ENCODE measurements around the gene SLC7A8.
"Not testable (repeated sequence)": the region's sequence is repeated elsewhere in the genome, so short reads cannot be mapped to it uniquely, and the experiment has no call there.

Gene SLC7A8

DNA sequence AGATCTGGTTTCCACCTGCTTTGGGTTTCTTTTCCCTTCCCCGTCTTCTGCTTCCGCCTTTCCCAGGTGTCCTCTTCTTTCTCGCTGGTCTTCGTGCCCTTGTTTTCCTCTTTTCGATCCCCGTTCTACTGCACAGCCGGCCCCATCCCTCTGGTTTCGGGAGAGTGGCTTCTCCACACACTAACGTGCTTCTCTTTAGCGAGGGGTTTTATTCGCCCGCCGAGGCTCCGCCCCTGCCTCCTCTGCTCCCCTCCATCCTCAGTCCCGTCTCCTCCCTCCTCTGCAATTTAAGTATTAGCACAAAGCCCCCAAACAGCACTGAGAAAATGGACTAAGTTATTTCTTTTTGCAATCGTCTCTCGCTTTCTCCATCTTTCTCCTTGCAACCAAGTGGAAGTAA is at the start of gene SLC7A8:
Gene SLC7A8, minus strand, starts transcription at position 182 of the 400 bp plus-strand sequence. CDS start 746 bp downstream, outside the sequence.
- peak; percentile 83 for DNase-seq

DNA sequence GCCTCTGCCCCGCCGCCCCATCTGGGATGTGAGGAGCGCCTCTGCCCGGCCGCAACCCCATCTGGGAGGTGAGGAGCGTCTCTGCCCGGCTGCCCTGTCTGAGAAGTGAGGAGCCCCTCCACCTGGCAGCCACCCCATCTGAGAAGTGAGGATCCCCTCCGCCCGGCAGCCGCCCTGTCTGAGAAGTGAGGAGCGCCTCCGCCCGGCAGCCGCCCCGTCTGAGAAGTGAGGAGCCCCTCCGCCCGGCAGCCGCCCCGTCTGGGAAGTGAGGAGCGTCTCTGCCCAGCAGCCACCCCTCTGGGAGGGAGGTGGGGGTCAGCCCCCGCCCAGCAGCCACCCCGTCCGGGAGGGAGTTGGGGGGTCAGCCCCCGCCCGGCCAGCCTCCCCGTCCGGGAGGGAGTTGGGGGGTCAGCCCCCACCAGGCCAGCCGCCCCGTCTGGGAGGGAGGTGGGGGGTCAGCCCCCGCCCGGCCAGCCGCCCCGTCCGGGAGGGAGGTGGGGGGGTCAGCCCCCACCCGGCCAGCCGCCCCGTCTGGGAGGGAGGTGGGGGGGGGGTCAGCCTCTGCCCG is 48.9 kb upstream of the SLC7A8 start:
- DNase-seq = not testable (repeated sequence)

DNA sequence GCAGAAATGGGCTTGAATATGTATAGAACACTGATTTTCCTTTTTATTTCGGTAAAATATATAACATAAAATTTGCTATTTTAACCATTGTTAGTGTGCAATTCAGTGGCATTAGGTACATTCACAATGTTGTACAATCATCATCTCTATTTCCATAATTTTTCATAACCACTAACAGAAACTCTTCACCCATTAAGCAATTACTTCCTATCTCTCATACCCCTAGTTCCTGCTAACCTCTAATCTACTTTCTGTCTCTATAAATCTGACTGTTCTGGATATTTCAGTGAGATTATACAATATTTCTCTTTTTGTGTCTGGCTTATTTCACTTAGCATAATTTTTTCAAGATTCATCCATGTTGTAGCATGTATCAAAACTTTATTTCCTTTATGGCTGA is 45.4 kb upstream of the SLC7A8 start:
- no peak for DNase-seq

DNA sequence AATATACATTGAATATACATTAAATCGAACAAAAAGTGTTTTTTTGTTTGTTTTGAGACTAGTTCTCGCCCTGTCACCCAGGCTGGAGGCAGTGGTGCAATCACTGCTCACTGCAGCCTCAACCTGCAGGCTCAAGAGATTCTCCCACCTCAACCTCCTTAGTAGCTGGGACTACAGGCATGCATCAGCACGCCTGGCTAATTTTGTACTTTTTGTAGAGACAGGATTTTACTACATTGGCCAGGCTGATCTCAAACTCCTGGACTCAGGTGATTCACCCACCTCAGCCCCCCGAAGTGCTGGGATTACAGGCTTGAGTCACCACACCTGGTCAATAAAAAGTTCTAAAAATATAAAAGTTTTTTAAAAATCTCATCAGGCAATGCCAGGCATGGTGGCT is 44.1 kb upstream of the SLC7A8 start:
- no peak for DNase-seq

DNA sequence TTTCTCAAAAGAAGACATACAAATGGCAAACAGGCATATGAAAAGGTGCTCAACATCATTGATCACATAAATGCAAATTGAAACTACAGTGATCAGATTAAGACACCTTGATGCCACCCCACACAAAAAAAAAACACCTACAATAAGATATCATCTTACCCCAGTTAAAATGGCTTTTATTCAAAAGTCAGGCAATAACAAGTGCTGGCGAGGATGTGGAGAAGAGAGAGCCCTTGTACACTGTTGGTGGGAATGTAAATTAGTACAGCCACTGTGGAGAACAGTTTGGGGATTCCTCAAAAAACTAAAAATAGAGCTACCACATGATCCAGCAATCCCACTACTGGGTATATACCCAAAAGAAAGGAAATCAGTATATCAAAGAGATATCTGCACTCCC is 41.5 kb upstream of the SLC7A8 start:
- DNase-seq = not testable (repeated sequence)

DNA sequence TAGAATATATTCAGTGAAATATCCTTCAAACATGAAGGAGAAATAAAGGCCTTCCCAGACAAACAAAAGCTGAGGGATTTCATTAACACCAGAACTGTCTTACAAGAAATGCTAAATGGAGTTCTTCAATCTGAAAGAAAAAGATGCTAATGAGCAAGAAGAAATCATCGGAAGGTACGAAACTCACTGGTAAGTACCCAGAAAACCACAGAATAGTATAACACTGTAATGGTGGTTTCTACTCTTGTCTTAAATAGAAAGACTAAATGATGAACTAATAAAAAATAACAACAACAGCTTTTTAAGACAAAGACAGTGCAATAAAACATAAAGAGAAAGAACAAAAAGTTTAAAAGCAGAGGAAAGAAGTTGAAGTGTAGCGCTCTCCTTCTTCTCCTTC is 35.6 kb upstream of the SLC7A8 start:
- no peak for DNase-seq

DNA sequence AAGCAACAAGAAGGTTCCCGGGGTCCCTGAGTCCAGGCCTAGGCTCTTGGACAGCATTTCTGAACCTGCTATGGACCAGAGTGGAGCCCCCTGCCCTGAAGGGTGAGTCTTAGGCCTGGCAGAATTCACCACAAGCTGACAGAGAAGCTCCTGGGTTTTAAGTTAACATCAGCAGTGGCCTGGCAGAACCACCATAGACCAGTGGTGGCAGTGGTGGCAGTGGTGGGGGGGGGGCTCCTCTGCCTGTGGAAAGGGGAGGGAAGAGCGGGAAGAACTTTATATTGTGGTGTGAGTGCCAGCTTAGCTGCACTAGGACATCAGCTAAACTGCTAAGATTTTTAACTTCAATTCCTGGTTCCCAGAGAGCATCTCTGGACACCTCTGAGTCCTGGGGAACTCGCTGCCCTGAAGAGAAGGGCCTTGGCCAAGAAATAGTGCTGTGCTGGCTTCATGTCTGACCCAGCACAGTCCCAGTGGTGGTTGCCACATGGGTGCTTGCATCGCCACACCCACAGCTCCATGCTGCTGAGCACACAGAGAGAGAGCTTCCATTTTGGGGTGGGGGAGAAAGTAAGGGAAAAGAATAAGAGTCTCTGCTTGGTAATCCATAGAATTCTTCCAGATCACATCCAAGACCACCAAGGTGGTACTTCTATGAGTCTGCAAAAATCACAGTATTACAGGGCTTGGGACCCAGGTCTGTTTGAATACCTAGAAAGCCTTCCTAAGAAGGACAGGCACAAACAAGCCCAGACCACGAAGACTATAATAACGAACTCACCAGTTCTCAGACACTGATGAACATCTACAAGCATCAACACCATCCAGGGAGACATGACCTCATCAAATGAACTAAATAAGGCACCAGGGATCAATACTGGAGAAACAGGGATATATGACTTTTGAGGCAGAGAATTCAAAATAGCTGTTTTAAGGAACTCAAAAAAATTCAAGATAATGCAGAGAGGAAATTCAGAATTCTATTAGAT is 33.9 kb upstream of the SLC7A8 start:
- no peak for DNase-seq

DNA sequence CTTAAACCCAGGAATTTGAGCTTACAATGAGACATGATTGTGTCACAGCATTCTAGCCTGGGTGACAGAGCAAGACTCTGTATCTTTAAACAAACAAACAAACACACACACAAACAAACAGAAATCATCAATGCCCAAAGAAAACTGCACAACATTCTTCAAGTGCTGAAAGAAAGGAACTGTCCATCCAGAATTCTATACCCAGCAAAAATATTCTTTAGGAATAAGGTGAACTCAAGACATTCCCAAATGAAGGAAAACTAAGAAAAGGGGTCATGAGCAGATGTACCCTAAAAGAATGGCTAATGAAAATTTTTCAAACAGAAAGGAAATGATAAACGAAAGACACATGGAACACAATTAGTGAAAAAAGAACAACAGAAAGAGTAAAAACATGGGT is 32.0 kb upstream of the SLC7A8 start:
- no peak for DNase-seq

DNA sequence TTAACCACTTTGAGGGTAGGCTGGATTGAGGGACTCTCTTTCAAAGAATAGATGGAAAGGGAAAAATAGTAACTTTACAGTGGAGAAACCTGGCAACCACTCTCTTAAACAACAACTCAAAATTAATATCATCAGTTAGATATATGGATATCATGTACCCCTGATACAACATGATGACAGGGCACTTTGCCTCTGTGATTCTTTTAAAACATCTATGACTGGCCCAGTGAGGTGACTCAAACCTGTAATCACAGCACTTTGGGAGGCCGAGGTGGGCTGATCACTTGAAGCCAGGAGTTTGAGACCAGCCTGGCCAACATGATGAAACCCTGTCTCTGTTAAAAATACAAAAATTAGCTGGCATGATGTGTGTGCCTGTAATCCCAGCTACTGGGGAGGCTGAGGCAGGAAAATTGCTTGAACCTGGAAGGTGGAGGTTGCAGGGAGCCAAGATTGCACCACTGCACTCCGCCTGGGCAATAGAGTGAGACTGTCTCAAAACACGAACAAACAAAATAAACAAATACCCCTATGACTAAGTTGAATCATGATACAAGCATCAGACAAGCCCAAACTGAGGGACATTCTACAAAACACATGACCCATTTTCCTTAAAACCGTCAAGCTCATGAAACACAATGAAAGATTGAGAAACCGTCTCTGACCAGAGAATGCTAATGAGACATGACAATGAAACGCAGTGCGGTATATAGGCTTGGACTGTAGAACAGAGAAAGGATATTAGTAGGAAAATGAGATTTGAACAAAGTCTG is 26.4 kb upstream of the SLC7A8 start:
- no peak for DNase-seq

DNA sequence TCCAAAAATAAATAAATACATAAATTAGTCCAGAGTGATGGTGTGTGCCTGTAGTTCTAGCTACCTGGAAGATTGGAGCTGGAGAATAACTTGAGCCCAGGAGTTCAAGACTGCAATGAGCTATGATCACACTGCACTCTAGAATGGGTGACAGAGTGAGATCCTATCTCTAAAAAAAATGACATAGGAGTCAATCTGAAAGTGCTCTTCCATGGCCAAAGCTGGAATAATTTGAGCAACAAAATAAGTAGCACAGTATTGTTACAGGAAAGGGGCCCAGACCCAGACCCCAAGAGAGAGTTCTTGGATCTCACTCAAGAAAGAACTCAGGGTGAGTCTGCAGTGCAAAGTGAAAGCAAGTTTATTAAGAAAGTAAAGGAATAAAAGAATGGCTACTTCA is 24.9 kb upstream of the SLC7A8 start:
- DNase-seq = no peak

DNA sequence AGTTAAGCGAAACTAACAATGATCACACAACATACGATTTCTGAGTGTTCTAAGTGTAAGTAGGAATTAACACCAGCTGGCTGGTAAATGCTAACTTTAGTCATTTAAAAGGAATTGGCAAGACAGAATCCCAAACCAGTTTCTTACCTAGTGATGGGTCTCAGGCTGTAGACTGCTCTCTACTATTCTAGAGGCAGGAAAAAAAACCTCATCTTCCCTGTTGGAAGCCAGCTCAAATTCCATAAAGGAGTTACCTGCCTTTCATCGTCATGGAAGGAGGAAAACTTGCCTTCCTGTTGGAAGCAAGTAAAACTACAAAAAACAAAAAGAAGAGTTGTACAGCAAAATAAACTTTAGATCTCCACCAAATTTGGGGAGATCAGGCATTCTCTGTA is 23.7 kb upstream of the SLC7A8 start:
- DNase-seq = no peak

DNA sequence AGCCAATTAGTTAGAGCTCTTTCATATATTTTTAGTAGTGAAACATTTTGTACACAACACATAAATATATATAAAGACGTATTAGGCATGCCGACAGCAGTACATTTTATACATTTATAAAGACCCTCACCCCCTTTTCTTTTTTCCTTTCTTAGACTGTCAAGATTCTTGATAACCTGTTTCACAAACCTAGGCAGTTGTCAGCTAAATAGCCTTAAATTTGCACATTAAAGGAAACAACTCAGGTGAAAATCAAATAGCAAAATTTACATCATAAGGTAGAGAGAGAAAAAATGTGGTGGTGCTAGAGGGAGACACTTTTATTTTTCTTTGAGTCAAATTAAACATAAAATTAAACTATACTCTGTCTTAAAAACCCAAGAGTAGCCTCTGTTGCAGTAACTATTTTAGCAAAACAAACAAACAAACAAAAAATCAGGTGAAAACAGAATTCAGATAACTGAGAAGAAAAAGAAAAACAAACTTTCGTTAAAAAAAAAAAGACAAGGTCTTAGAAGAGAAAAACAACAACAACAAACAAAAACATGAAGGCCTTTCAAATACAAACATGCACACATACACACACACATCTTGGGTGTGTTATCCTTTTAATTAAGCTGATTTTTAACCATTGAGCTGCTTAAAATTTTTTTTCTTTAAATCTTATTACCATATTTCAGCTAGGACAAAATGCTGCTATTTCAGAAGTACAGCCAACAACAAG is 23.1 kb upstream of the SLC7A8 start:
- no peak for DNase-seq

DNA sequence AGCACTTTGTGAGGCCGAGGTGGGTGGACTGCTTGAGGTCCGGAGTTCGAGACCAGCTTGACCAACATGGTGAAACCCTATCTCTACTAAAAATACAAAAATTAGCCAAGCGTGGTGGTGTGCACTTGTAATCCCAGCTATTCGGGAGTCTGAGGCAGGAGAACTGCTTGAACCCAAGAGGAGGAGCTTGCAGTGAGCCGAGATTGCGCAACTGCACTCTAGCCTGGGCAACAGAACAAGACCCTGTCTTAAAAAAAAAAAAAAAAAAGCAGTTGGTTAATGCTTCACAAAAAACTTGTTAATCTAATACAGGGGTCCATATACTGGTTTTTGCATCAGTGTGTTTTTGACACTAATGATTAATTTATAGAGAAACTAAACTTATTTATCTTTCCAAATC is 18.5 kb upstream of the SLC7A8 start:
- no peak for DNase-seq

DNA sequence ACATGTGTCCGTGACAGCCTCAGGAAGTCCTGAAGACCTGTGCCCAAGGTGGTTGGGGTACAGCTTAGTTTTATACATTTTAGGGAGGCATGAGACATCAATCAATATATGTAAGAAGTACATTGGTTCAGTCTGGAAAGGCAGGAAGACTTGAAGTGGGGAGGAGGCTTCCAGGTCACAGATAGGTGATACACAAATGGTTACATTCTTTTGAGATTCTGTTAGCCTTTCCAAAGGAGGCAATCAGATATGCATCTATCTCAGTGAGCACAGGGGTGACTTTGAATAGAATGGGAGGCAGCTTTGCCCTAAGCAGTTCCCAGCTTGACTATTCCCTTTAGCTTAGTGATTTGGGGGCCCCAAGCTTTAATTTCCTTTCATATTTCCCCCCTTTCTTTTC is 15.7 kb upstream of the SLC7A8 start:
- not testable (repeated sequence) for DNase-seq

DNA sequence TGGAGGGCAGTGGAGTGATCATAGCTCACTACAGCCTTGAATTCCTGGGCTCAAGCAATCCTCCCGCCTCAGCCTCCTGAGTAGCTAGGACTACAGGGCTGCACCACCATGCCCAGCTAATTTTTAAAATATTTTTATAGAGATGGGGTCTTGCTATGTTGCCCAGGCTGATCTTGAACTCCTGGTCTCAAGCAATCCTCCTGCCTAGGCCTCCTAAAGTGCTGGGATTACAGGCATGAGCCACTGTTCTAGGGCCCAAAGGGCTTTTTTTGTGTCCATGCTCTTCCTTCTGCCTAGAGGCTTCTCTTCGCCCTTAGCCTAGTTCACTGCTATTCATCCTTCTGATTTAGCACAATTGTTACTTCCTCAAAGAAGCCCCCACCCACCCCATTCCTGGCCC is 13.0 kb upstream of the SLC7A8 start:
- not testable (repeated sequence) for DNase-seq

DNA sequence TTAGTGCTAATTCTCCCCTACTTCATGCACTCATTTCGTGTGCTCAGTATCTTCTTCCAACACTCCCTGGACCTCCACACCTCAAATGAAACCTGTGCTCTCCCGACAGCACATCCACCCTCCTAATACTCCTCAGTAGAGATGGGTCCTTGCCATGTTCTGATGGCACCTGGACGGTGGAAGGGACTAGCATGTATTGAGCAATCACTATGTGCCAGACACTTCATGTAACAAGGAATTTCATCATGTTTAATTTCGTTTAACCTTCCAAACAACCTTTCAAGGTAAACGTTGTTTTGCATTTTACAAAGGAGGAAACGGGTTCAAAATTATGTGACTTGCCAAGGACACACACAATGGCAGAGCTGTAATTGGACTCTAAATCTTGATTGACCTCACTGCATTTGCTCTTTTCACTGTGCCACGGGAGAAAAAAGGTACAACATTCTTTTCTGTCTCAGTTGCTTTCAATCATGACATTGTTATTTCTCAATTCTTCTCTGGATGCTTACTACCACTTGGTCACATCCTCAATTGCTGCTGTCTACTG is 12.2 kb upstream of the SLC7A8 start:
- DNase-seq = no peak

DNA sequence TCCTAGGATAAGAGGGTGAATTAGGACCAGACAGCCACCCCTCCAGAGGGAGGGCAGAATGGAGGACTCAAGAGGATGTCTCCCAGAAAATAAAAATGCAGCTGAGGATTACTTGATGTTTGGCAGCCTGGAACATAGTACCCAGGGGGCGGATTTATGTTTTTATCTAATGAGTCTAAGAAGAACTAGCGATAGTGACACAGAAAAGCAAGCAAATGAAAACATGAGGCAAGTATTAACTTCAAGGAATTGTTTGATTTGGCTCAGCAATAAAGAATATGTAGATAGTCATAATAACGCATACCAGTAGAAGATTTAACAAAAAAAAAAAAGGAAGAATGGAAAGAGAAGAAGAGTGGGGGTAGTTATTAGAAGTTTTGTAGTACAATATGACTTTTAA is 10.0 kb upstream of the SLC7A8 start:
- DNase-seq = no peak

DNA sequence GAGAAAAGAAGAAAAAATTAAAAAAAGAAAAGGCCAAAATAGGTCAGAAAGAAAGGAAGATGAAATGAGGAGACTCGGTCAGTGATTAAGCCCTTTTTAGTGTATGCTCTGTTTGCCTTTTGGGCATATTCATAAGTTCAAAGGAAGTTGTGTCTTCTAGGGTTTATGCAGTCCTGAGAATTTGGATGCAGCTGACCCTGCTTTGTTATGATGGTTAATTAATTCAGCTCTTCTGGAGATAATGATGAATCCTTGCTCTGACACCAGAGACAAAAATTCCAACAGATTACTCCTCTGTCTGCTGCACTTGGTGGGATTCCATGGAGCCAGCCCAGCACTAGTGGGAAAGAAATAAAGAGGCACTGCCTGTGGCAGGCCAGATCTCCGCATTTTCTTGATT is 4.5 kb upstream of the SLC7A8 start:
- DNase-seq = no peak

DNA sequence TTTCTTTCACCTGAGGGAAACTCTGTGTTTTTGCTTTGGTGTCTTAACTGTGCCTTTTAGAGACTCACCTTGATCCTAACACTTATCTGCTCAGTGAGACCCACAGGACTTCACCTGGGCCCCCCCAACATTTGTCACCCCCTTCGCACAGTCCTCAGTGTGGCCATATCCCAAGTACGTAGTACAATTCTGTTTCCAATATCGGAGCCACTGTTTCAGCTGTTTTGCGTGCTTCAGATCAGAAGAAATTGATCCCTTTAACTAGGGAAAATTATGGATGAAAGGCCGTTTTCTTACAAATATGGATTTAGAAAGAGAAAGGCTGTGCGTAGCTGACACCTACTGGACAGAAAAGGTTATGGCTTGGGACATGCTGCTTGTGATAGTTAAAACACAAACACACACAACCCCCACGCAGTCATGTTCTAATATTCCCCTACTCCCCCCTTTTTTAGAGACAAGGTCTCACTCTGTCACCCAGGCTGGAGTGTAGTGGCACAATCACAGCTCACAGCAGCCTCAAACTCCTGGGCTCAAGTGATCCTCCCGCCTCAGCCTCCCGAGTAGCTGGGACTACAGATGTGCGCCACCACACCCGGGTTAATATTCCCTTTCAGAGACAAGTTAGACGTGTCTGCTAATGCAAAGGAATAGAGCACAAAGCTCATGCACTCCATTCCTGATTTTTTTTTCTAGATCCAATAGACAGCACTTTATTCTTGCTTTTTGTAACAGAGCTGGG is 3.6 kb upstream of the SLC7A8 start:
- peak; percentile 87 for DNase-seq

DNA sequence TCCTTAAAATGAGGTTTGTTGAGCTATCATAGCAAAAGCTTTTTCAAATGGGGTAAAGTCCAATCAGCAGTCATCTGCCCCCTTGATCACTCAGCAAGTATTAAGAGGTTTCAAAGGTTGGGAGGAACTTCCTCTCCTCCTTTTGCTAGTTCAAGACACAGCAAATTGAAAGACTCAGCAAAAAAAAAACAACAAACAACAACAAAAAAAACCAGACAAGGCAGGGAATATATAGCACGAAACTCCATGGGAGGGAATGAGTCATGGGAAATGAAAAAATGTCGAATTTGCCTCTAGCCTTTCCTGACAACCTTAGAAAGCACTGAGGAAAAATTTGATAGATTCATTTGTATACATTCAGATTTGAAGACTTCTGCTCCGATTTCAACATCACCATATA is 1.6 kb upstream of the SLC7A8 start:
- no peak for DNase-seq

DNA sequence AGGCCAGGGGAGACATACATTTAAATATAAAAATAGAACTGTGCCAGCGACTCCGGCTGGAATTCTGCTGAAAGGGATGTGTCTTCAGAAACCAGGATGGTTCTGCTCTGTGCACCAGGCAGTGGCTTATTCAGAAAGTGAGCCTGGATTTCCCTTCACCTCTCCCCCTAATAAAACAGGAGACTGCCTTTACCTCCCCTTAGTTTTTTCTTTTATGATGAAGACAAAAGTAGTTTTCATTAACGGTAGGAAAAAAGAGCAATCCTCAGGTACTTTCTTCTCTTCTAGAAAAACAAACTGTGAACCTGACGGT is 346 bp downstream of the SLC7A8 start:
- peak; percentile 49 for DNase-seq
